Left lung (tissue), 10 donors: ENCODE results near the gene SPATS2. TPM values are rescaled to one million over a fixed set of nuclear protein-coding genes. Genes with fewer than 3 reads are reported as not detected.

ENCODE experiments used
- ATAC-seq: fragments of 200-7000 bp; cut with Tn5 transposase; one replicate; pipeline ENCODE4 v1.9.1; 2020; ENCODE audit warnings: moderate library complexity
- DNase-seq, 4 donors: peaks; one replicate each; pipeline ENCODE4 v3.0.0-alpha.2; 2013 to 2020
- H3K27ac ChIP-seq, 2 donors: fragments of 200-600 bp; sonication (generic) in 1 of 2; one replicate each; pipeline versions ENCODE4 v1.5.0 to v1.8.0; 2020 to 2021
- H3K27me3 ChIP-seq, 2 donors: fragments of 200-600 bp; sonication (generic) in 1 of 2; one replicate each; pipeline versions ENCODE4 v1.5.0 to v1.8.0; 2020 to 2021
- H3K36me3 ChIP-seq, 2 donors: fragments of 200-600 bp; sonication (generic) in 1 of 2; one replicate each; pipeline versions ENCODE4 v1.5.0 to v1.8.0; 2020 to 2021
- H3K4me1 ChIP-seq, 2 donors: fragments of 200-600 bp; one replicate each; pipeline ENCODE4 v1.8.0; 2021
- H3K4me3 ChIP-seq, 2 donors: fragments of 200-600 bp; sonication (generic) in 1 of 2; one replicate each; pipeline versions ENCODE4 v1.5.0 to v1.8.0; 2020 to 2021; ENCODE audit warnings: mild to moderate bottlenecking in 1 of 2
- H3K9me3 ChIP-seq, 2 donors: fragments of 200-600 bp; sonication (generic) in 1 of 2; one replicate each; pipeline versions ENCODE4 v1.5.0 to v1.8.0; 2020 to 2021
- CTCF ChIP-seq, 2 donors: fragments of 200-600 bp; sonication (generic) in 1 of 2; IDR thresholded peaks; one replicate each; pipeline versions ENCODE4 v1.5.0 to v1.8.0; 2021; ENCODE audit warnings: antibody characterized with exemption in 2 of 2
- intact Hi-C, 2 donors: fragments of 100-400 bp; cut with DNase I; formaldehyde crosslinking; loops; one replicate each; pipeline versions ENCODE4 v1.11.2 to v1.14.2; 2022
- polyA plus RNA-seq, 6 donors: library from polyadenylated mRNA; unstranded; fragments of 120-200 nt; gene quantifications; one replicate each; pipeline ENCODE4 v1.2.1, GENCODE V29; 2013; ENCODE audit not compliant: insufficient read length in 6 of 6
- total RNA-seq, 2 donors: library from RNA; stranded (reverse); fragmentation: NEBNext Ultra II Directional; extraction: Animal tissue kit (Norgen Biotek cat#: 25700); gene quantifications; one replicate each; pipeline ENCODE4 v1.2.1, GENCODE V29; 2021
- donor health status: DM: no; HTN: yes; CAD: no.
- donor health status: DM: no; HTN: no; CAD: no.

Gene SPATS2
- total and polyA plus RNA-seq, 8 donors = 14.6 to 77.0 (median 67.7) TPM

DNA sequence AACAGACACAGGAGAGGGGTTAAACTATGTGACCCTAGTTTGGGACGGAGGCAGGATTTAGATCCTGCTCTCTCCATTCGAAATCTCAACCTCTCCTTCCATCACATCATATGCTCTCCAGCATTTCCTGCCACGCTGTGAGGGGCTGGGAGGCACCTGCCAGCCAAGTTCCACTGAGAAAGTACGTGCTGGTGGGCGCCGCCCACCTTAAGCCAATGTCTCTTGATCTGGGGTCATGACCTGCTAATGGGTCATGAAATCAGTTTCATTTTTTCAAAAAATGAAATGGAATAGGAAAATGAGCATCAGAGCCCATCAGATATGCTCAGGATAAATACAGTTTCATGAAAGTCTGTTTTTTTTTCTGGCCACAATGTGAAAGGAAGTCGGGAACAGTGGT, 193.4 kb downstream of the SPATS2 start:
- DNase-seq = peak in 1 of 4 donors; percentile 38
- intact Hi-C loops = no loop called here
- H3K9me3 ChIP-seq = no peaks in the 10 kb centered on the region
- H3K4me1 ChIP-seq = peaks cover 0 to 2% of the 10 kb centered on the region in 2 donors
- no peak for TF ChIP-seq CTCF (IDR thresholded peaks at IDR 0.05)
- H3K27ac ChIP-seq = no peak overlapping the region
- H3K36me3 ChIP-seq = peaks cover 2 to 94% of the 10 kb centered on the region in 2 donors
- no peak overlapping the region for H3K4me3 ChIP-seq
- ATAC-seq = no peak
- H3K27me3 ChIP-seq = no peaks in the 10 kb centered on the region

DNA sequence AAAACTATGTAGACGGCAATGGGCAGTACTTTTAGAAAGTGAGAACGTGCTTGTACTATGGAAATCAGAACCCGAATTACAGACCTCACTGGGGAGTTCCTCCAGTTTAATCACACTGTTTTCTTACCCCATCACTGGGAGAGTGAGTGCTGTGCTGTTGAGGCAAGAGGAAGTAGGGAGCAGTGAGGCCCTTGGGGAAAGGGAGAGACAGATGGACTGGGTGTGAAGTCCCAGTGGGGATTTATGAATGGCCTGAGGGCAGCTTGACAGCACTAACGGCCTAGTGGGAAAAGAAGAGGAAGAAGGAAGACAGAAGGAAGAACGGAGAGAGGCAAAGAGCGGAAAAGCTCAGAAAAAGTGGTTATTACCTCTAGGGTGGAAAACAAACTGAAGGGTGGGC, 195.0 kb downstream of the SPATS2 start:
- peaks cover 2 to 78% of the 10 kb centered on the region in 2 donors for H3K36me3 ChIP-seq

DNA sequence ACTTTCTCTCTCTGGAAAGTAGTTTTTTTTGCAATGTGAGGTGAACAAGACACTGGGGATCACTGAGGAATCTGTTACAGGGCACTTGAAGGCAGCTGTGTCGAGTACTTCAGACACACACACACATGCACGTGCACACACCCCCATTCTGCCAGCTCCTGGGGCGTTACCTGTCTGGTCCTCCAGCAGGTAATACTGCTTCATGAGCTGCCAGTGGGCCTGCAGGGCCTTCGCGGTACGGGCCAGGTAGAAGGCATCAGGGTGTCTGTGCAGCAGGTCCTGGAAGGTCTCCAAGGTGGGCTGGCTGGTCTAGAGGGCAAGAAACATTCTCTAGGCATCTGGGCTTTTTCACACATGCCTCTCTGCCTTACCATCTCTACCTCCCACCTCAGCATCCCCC, 195.6 kb downstream of the SPATS2 start:
- Histone ChIP-seq H3K9me3 (no peaks in the 10 kb centered on the region), H3K4me3 (no peak overlapping the region), H3K36me3 (peaks cover 2 to 72% of the 10 kb centered on the region in 2 donors), H3K27ac (no peak overlapping the region), H3K27me3 (no peaks in the 10 kb centered on the region), H3K4me1 (peaks cover 8 to 18% of the 10 kb centered on the region in 2 donors)
- intact Hi-C loops = no loop called here
- ATAC-seq (no peak), DNase-seq (peak in 1 of 4 donors; percentile 48)
- TF ChIP-seq CTCF (IDR thresholded peaks at IDR 0.05) = no peak

More for the DNA sequence above, 195.0 kb downstream of the SPATS2 start:
- intact Hi-C loops = no loop called here
- H3K27ac ChIP-seq = no peak overlapping the region
- DNase-seq = no peak
- no peaks in the 10 kb centered on the region for H3K27me3 ChIP-seq
- H3K9me3 ChIP-seq = no peaks in the 10 kb centered on the region
- TF ChIP-seq CTCF (IDR thresholded peaks at IDR 0.05) = no peak
- no peak overlapping the region for H3K4me3 ChIP-seq
- peaks cover 8 to 16% of the 10 kb centered on the region in 2 donors for H3K4me1 ChIP-seq
- no peak for ATAC-seq

DNA sequence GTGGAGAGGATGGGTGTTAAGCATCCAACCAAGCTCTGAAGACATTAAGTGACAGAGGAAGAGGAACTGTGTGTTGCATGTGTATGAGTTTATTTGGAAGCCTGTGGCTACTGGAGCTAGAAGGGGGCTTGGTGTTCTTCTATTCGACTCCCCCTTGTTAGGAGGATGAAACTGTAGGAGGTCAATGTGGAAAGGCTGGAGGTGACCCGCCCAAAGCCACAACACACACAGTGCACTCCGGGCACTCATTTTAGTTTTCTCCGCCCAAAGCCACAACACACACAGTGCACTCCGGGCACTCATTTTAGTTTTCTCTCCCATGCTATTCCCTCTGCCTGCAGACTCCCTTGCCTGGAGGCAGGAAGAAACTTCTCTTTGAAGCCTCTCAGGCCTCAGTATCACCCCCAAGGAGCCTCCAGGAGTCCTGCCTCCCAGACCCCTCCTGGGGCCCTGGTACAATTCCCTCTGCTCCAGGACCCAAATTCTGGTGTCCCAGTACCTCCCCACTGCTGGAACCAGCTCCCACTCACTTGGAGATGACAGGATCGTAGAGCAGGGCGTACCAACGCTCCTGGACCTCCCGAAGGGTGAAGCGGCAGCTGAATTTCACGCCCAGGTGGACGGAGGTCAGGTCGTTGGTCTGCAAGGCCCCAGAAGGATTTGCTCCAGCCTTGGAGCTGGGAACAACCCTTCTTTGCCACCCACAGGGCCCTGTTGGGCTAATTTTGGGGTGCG, 196.9 kb downstream of the SPATS2 start:
- H3K27ac ChIP-seq = no peak overlapping the region
- peak in 1 of 4 donors; percentile 48 for DNase-seq

More for the DNA sequence above, 196.9 kb downstream of the SPATS2 start:
- Histone ChIP-seq H3K9me3 (no peaks in the 10 kb centered on the region), H3K4me1 (peaks cover 8 to 24% of the 10 kb centered on the region in 2 donors), H3K36me3 (peaks cover 2 to 59% of the 10 kb centered on the region in 2 donors), H3K4me3 (no peak overlapping the region), H3K27me3 (no peaks in the 10 kb centered on the region)
- no peak for ATAC-seq
- intact Hi-C loops = no loop called here
- TF ChIP-seq CTCF (IDR thresholded peaks at IDR 0.05) = no peak
